ENCODE data around the gene TCF4. TPM values are rescaled to one million over a fixed set of nuclear protein-coding genes. Genes with fewer than 3 reads are reported as not detected.

TCF4 gene
- total and polyA plus RNA-seq, 9 donors, result 50.9 to 167 (median 116) TPM

- Histone ChIP-seq H3K36me3 (ENCODE audit: control insufficient read depth, insufficient read depth, low read length) (peaks cover 28% of the 10 kb centered on the region), H3K9me3 (replicated peaks; ENCODE audit: control insufficient read depth, low read depth, low read length) (no peaks in the 10 kb centered on the region), H3K4me3 (ENCODE audit: low read length) (no peak overlapping the region), H3K27ac (ENCODE audit: low read length) (peak overlapping the region; percentile 4), H3K27me3 (ENCODE audit: control insufficient read depth, insufficient read depth, low read length) (no peaks in the 10 kb centered on the region), H3K4me1 (ENCODE audit: control insufficient read depth, insufficient read depth, low read length) (peaks cover 7% of the 10 kb centered on the region)
- DNase-seq, result peak; percentile 47
- 14% methylated on average over 1 of the region's 6 CpGs for WGBS (ENCODE audit: insufficient coverage)
Measured at GRCh38 chr18:55236150-55236931, 351.7 kb downstream of the TCF4 start.

- H3K4me3 ChIP-seq (ENCODE audit: low read length), result no peak overlapping the region
- H3K36me3 ChIP-seq (ENCODE audit: control insufficient read depth, insufficient read depth, low read length), result peaks cover 33% of the 10 kb centered on the region
- H3K9me3 ChIP-seq (replicated peaks; ENCODE audit: control insufficient read depth, low read depth, low read length), result no peaks in the 10 kb centered on the region
- H3K27me3 ChIP-seq (ENCODE audit: control insufficient read depth, insufficient read depth, low read length), result no peaks in the 10 kb centered on the region
- peaks cover 7% of the 10 kb centered on the region for H3K4me1 ChIP-seq (ENCODE audit: control insufficient read depth, insufficient read depth, low read length)
- WGBS (ENCODE audit: insufficient coverage), result 43% methylated on average over 1 of the region's 3 CpGs
- no peak for DNase-seq
- H3K27ac ChIP-seq (ENCODE audit: low read length), result peak overlapping the region; percentile 42
Measured at GRCh38 chr18:55235094-55235461, 352.9 kb downstream of the TCF4 start.

GRCh38 chr18:55234366-55235093 lies 353.5 kb downstream of the TCF4 start:
- peaks cover 7% of the 10 kb centered on the region for H3K4me1 ChIP-seq (ENCODE audit: control insufficient read depth, insufficient read depth, low read length)
- H3K27ac ChIP-seq (ENCODE audit: low read length), result peak overlapping the region; percentile 42
- peak; percentile 90 for DNase-seq
- H3K9me3 ChIP-seq (replicated peaks; ENCODE audit: control insufficient read depth, low read depth, low read length), result no peaks in the 10 kb centered on the region
- no peaks in the 10 kb centered on the region for H3K27me3 ChIP-seq (ENCODE audit: control insufficient read depth, insufficient read depth, low read length)
- peaks cover 39% of the 10 kb centered on the region for H3K36me3 ChIP-seq (ENCODE audit: control insufficient read depth, insufficient read depth, low read length)
- H3K4me3 ChIP-seq (ENCODE audit: low read length), result no peak overlapping the region
- 27% methylated on average over 19 of the region's 21 CpGs for WGBS (ENCODE audit: insufficient coverage)

GRCh38 chr18:55233857-55234256 lies 354.1 kb downstream of the TCF4 start:
- H3K27ac ChIP-seq (ENCODE audit: low read length), result no peak overlapping the region
- H3K36me3 ChIP-seq (ENCODE audit: control insufficient read depth, insufficient read depth, low read length), result peaks cover 44% of the 10 kb centered on the region
- DNase-seq, result no peak
- no peak overlapping the region for H3K4me3 ChIP-seq (ENCODE audit: low read length)
- 82% methylated on average over 4 of the region's 5 CpGs for WGBS (ENCODE audit: insufficient coverage)
- peaks cover 7% of the 10 kb centered on the region for H3K4me1 ChIP-seq (ENCODE audit: control insufficient read depth, insufficient read depth, low read length)
- no peaks in the 10 kb centered on the region for H3K9me3 ChIP-seq (replicated peaks; ENCODE audit: control insufficient read depth, low read depth, low read length)
- no peaks in the 10 kb centered on the region for H3K27me3 ChIP-seq (ENCODE audit: control insufficient read depth, insufficient read depth, low read length)

- H3K27ac ChIP-seq (ENCODE audit: low read length), result no peak overlapping the region
Measured at GRCh38 chr18:55232506-55232905, 355.5 kb downstream of the TCF4 start.

GRCh38 chr18:55229682-55230081 lies 358.3 kb downstream of the TCF4 start:
- WGBS (ENCODE audit: insufficient coverage), result 80% methylated on average over 2 of the region's 4 CpGs
- Histone ChIP-seq H3K27me3 (ENCODE audit: control insufficient read depth, insufficient read depth, low read length) (no peaks in the 10 kb centered on the region), H3K9me3 (replicated peaks; ENCODE audit: control insufficient read depth, low read depth, low read length) (no peaks in the 10 kb centered on the region), H3K36me3 (ENCODE audit: control insufficient read depth, insufficient read depth, low read length) (peaks cover 60% of the 10 kb centered on the region), H3K4me3 (ENCODE audit: low read length) (no peak overlapping the region), H3K4me1 (ENCODE audit: control insufficient read depth, insufficient read depth, low read length) (no peaks in the 10 kb centered on the region), H3K27ac (ENCODE audit: low read length) (no peak overlapping the region)
- no peak for DNase-seq

More at GRCh38 chr18:55232506-55232905, 355.5 kb downstream of the TCF4 start:
- Histone ChIP-seq H3K4me3 (ENCODE audit: low read length) (no peak overlapping the region), H3K36me3 (ENCODE audit: control insufficient read depth, insufficient read depth, low read length) (peaks cover 52% of the 10 kb centered on the region), H3K27me3 (ENCODE audit: control insufficient read depth, insufficient read depth, low read length) (no peaks in the 10 kb centered on the region), H3K4me1 (ENCODE audit: control insufficient read depth, insufficient read depth, low read length) (peaks cover 7% of the 10 kb centered on the region), H3K9me3 (replicated peaks; ENCODE audit: control insufficient read depth, low read depth, low read length) (no peaks in the 10 kb centered on the region)
- WGBS (ENCODE audit: insufficient coverage), result 82% methylated on average over 2 of the region's 6 CpGs
- no peak for DNase-seq

- Histone ChIP-seq H3K4me3 (ENCODE audit: low read length) (no peak overlapping the region), H3K27me3 (ENCODE audit: control insufficient read depth, insufficient read depth, low read length) (no peaks in the 10 kb centered on the region), H3K9me3 (replicated peaks; ENCODE audit: control insufficient read depth, low read depth, low read length) (no peaks in the 10 kb centered on the region), H3K36me3 (ENCODE audit: control insufficient read depth, insufficient read depth, low read length) (peaks cover 51% of the 10 kb centered on the region), H3K27ac (ENCODE audit: low read length) (no peak overlapping the region), H3K4me1 (ENCODE audit: control insufficient read depth, insufficient read depth, low read length) (no peaks in the 10 kb centered on the region)
- DNase-seq, result no peak
- 71% methylated on average over 8 of the region's 15 CpGs for WGBS (ENCODE audit: insufficient coverage)
Measured at GRCh38 chr18:55228707-55229106, 359.3 kb downstream of the TCF4 start.

- Histone ChIP-seq H3K36me3 (ENCODE audit: control insufficient read depth, insufficient read depth, low read length) (peaks cover 46% of the 10 kb centered on the region), H3K4me1 (ENCODE audit: control insufficient read depth, insufficient read depth, low read length) (no peaks in the 10 kb centered on the region), H3K4me3 (ENCODE audit: low read length) (no peak overlapping the region), H3K27me3 (ENCODE audit: control insufficient read depth, insufficient read depth, low read length) (no peaks in the 10 kb centered on the region), H3K9me3 (replicated peaks; ENCODE audit: control insufficient read depth, low read depth, low read length) (no peaks in the 10 kb centered on the region), H3K27ac (ENCODE audit: low read length) (peak overlapping the region; percentile 22)
- no peak for DNase-seq
- WGBS (ENCODE audit: insufficient coverage), result 100% methylated on average over 1 of the region's 6 CpGs
Measured at GRCh38 chr18:55228191-55228590, 359.8 kb downstream of the TCF4 start.

- DNase-seq, result no peak
- H3K4me3 ChIP-seq (ENCODE audit: low read length), result no peak overlapping the region
- H3K27me3 ChIP-seq (ENCODE audit: control insufficient read depth, insufficient read depth, low read length), result no peaks in the 10 kb centered on the region
- H3K9me3 ChIP-seq (replicated peaks; ENCODE audit: control insufficient read depth, low read depth, low read length), result no peaks in the 10 kb centered on the region
- H3K36me3 ChIP-seq (ENCODE audit: control insufficient read depth, insufficient read depth, low read length), result peaks cover 45% of the 10 kb centered on the region
- WGBS (ENCODE audit: insufficient coverage), result no CpG with 5 or more reads among the region's 3 CpGs
- H3K4me1 ChIP-seq (ENCODE audit: control insufficient read depth, insufficient read depth, low read length), result no peaks in the 10 kb centered on the region
- H3K27ac ChIP-seq (ENCODE audit: low read length), result no peak overlapping the region
Measured at GRCh38 chr18:55227771-55228170, 360.2 kb downstream of the TCF4 start.

- no CpG with 5 or more reads among the region's 2 CpGs for WGBS (ENCODE audit: insufficient coverage)
- DNase-seq, result peak; percentile 50
- Histone ChIP-seq H3K4me1 (ENCODE audit: control insufficient read depth, insufficient read depth, low read length) (no peaks in the 10 kb centered on the region), H3K9me3 (replicated peaks; ENCODE audit: control insufficient read depth, low read depth, low read length) (no peaks in the 10 kb centered on the region), H3K27me3 (ENCODE audit: control insufficient read depth, insufficient read depth, low read length) (no peaks in the 10 kb centered on the region), H3K27ac (ENCODE audit: low read length) (no peak overlapping the region), H3K4me3 (ENCODE audit: low read length) (no peak overlapping the region), H3K36me3 (ENCODE audit: control insufficient read depth, insufficient read depth, low read length) (peaks cover 39% of the 10 kb centered on the region)
Measured at GRCh38 chr18:55226044-55226443, 361.9 kb downstream of the TCF4 start.
